Ovary (tissue), 9 donors: ENCODE measurements around the gene KDM1A. TPM values are rescaled to one million over a fixed set of nuclear protein-coding genes. Genes with fewer than 3 reads are reported as not detected.

Source experiments
- DNase-seq, 5 donors: peaks; one replicate each; pipeline ENCODE4 v3.0.0-alpha.2; 2019 to 2020
- H3K27ac ChIP-seq, 2 donors: fragments of 200-600 bp; one replicate each; pipeline versions ENCODE4 v1.5.1 to v1.8.0; 2019 to 2022
- H3K27me3 ChIP-seq: fragments of 200-600 bp; one replicate; pipeline ENCODE4 v1.8.0; 2022
- H3K36me3 ChIP-seq: fragments of 200-600 bp; sonication (generic); one replicate; pipeline ENCODE4 v1.5.1; 2019
- H3K4me1 ChIP-seq: one replicate; pipeline ENCODE4 v1.8.1; 2013; ENCODE audit warnings: mild to moderate bottlenecking, moderate library complexity; ENCODE audit not compliant: insufficient read depth
- H3K4me3 ChIP-seq: fragments of 200-600 bp; sonication (generic); one replicate; pipeline ENCODE4 v1.5.1; 2017
- H3K9me3 ChIP-seq, 2 donors: fragments of 200-600 bp in 1 of 2; sonication (generic) in 1 of 2; one replicate each; pipeline versions ENCODE4 v1.5.1 to v1.8.1; 2013 to 2019; ENCODE audit warnings: mild to moderate bottlenecking in 1 of 2, moderate library complexity in 1 of 2
- EP300 ChIP-seq: sonication (generic); formaldehyde crosslinking; IDR thresholded peaks from one replicate; pipeline ENCODE4 v1.6.1; 2017; ENCODE audit warnings: antibody characterized with exemption
- POLR2A ChIP-seq: fragments of 450-650 bp; IDR thresholded peaks from one replicate; pipeline ENCODE4 v1.6.1; 2017; ENCODE audit warnings: antibody characterized with exemption, mild to moderate bottlenecking, moderate library complexity
- WGBS, 3 donors: extraction: QIAGEN DNeasy Blood & Tissue Kit in 1 of 3; methylation state at CpG; one replicate each; pipeline versions ENCODE4 v1.1.5 to v1.1.7; 2013 to 2017; 5-methylcytosine and 5-hydroxymethylcytosine counted together
- intact Hi-C, 4 donors: fragments of 100-400 bp; cut with DNase I; formaldehyde crosslinking; loops; one replicate each; pipeline versions ENCODE4 v1.11.0 to v1.15.1; 2022 to 2023
- polyA plus RNA-seq, 2 donors: library from polyadenylated mRNA; stranded (reverse); fragments of 200-250 nt in 1 of 2; fragments of 350-450 nt in 1 of 2; fragmentation: Illumina TruSeq in 1 of 2; extraction: RNeasy Lipid Tissue Mini Kit (QIAGEN cat#74804) in 1 of 2; gene quantifications; one replicate each; pipeline ENCODE4 v1.2.3, GENCODE V29; 2013 to 2014
- total RNA-seq, 7 donors: library from RNA; depleted of rRNA in 2 of 7; stranded (reverse); fragments of >200 nt in 2 of 7; fragmentation: NEBNext Ultra II Directional in 3 of 7; extraction: Animal tissue kit (Norgen Biotek cat#: 25700) in 3 of 7; gene quantifications; one replicate each; pipeline versions ENCODE4 v1.1.0 to v1.2.4, GENCODE V29; 2016 to 2023
- TF ChIP-seq, protein P1 (sequence below), 3 donors: fragments of 450-650 bp in 2 of 3; fragments of 200-600 bp in 1 of 3; IDR thresholded peaks; one replicate each; pipeline versions ENCODE4 v1.5.1 to v1.8.0; 2016 to 2022; ENCODE audit warnings: antibody characterized with exemption in 3 of 3, mild to moderate bottlenecking in 1 of 3
- donor health status: DM: no; HTN: no; CAD: no; lungs with moderate emphysema.
- donor health status: DM: no; HTN: no; CAD: no.
- donor health status: Bipolar disorder and iron deficiency.
- donor health status: DM: yes; HTN: yes; CAD: no.
- donor health status: DM: no; HTN: no; CAD: no.
- donor health status: DM: yes; HTN: yes; CAD: no.

Gene KDM1A
- total and polyA plus RNA-seq, 9 donors = 45.7 to 76.1 (median 65.7) TPM

DNA sequence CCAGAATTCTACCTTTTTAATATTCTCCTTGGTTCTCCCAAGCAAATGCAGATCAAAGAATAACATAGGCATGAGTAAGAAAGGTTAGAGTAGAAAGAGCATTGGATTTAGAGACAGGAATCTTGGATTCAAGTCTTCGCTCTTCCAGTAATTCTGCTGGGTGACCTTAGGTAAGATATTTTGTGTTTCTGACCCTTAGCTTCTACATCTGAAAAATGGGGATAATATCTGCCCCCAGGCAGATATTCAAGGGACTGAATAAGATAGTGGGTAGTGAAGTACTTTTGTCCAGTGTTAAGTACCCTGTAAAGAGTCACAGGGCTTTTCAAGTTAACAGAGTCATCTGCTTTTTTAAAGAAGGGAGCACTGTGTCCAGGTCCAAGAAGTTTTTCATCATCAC, 70.8 kb downstream of the KDM1A start:
- no peak for TF ChIP-seq POLR2A
- no peak for TF ChIP-seq EP300
- TF ChIP-seq, protein P1, sequence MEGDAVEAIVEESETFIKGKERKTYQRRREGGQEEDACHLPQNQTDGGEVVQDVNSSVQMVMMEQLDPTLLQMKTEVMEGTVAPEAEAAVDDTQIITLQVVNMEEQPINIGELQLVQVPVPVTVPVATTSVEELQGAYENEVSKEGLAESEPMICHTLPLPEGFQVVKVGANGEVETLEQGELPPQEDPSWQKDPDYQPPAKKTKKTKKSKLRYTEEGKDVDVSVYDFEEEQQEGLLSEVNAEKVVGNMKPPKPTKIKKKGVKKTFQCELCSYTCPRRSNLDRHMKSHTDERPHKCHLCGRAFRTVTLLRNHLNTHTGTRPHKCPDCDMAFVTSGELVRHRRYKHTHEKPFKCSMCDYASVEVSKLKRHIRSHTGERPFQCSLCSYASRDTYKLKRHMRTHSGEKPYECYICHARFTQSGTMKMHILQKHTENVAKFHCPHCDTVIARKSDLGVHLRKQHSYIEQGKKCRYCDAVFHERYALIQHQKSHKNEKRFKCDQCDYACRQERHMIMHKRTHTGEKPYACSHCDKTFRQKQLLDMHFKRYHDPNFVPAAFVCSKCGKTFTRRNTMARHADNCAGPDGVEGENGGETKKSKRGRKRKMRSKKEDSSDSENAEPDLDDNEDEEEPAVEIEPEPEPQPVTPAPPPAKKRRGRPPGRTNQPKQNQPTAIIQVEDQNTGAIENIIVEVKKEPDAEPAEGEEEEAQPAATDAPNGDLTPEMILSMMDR (IDR thresholded peaks at IDR 0.05) = no peak
- no peak overlapping the region for H3K27ac ChIP-seq
- H3K27me3 ChIP-seq = no peaks in the 10 kb centered on the region
- intact Hi-C loops = loop anchor here in 1 of 4 donors (10.0 kb wide), 1 partner anchor 545 kb away; no protein-coding TSS in a partner anchor
- WGBS, 3 donors = 99 to 100% (median 100%) methylated on average over 1 of the region's 1 CpG
- no peaks in the 10 kb centered on the region for H3K4me1 ChIP-seq
- H3K9me3 ChIP-seq = no peaks in the 10 kb centered on the region
- no peak overlapping the region for H3K4me3 ChIP-seq
- no peak for DNase-seq
- no peaks in the 10 kb centered on the region for H3K36me3 ChIP-seq

DNA sequence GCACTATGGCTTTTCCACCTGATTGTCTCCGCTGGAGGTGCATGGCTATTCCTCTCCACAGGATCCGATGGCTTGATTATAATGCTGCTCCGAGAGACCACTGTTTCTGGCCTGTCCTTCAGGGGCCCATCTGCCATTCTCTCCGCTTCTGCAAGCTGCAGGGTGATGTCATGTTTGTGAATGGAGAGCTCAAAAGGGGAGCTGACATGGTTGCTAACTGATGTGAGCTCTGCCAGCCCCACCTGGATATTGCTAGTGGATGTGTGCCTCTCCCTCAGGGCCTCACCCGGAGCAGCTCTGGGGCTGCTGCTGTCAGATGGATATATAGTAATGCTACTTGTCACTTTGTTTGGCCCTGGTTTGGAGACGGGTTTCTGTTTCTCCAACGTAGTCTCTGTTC, 72.3 kb downstream of the KDM1A start:
- H3K27ac ChIP-seq = no peak overlapping the region
- H3K9me3 ChIP-seq = no peaks in the 10 kb centered on the region
- no peaks in the 10 kb centered on the region for H3K36me3 ChIP-seq
- DNase-seq = no peak
- no peaks in the 10 kb centered on the region for H3K27me3 ChIP-seq
- TF ChIP-seq EP300 = no peak
- TF ChIP-seq, protein P1 (IDR thresholded peaks at IDR 0.05) = no peak
- TF ChIP-seq POLR2A = no peak
- H3K4me3 ChIP-seq = no peak overlapping the region
- H3K4me1 ChIP-seq = no peaks in the 10 kb centered on the region
- intact Hi-C loops = loop anchor here in 1 of 4 donors (10.0 kb wide), 1 partner anchor 543 kb away; no protein-coding TSS in a partner anchor
- WGBS, 3 donors = 91 to 93% (median 93%) methylated on average over 7 of the region's 7 CpGs

DNA sequence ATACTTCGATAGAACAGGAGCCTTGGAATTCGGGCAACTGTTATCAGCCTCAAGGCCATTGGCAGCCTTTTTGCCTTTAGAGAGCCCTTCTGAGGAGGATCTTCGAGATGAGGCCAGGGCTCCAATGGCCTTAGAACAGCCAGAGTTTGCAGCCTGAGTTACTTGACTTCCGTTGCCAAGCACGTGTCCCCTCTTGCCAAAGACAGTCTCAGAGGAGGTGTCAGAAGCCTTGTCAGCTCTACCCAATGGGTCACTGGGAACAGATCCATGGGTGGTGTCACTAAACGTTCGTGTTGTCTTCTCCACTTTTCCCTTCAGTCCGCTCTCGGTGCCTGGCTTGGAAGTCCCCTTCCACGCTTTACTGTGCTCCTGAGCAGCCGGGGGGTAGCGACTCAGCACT, 73.2 kb downstream of the KDM1A start:
- intact Hi-C loops = loop anchor here in 1 of 4 donors (10.0 kb wide), 1 partner anchor 542 kb away; no protein-coding TSS in a partner anchor
- H3K36me3 ChIP-seq = no peaks in the 10 kb centered on the region
- H3K27ac ChIP-seq = no peak overlapping the region
- 74 to 83% (median 82%) methylated on average over 12 of the region's 12 CpGs for WGBS, 3 donors
- H3K27me3 ChIP-seq = no peaks in the 10 kb centered on the region
- no peaks in the 10 kb centered on the region for H3K9me3 ChIP-seq
- no peaks in the 10 kb centered on the region for H3K4me1 ChIP-seq
- DNase-seq = no peak
- TF ChIP-seq POLR2A = no peak
- H3K4me3 ChIP-seq = no peak overlapping the region

DNA sequence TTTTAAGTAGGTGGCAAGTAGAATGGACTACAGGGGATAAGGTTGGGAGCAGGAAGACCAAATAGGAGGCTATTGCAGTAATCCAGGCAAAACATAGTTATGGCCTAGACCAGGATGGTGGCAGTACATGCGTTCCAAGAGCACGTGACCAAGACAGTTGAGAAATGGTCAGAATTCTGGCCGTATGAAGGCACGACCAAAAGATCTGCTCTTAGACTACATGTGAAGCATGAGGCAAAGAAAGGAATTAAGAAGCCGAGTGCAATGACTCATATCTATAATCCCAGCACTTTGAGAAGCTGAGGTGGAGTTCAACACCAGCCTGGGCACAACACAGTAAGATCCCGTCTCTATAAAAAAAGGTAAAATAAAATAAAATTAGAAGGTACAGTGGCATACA, 78.0 kb downstream of the KDM1A start:
- intact Hi-C loops = loop anchor here in 3 of 4 donors (5.0 to 10.0 kb wide), 2 partner anchors 90 to 537 kb away; no protein-coding TSS in a partner anchor
- no peak overlapping the region for H3K27ac ChIP-seq
- H3K27me3 ChIP-seq = no peaks in the 10 kb centered on the region
- TF ChIP-seq POLR2A = no peak
- TF ChIP-seq EP300 = no peak
- TF ChIP-seq, protein P1 (IDR thresholded peaks at IDR 0.05) = no peak
- H3K36me3 ChIP-seq = no peaks in the 10 kb centered on the region
- WGBS, 3 donors = 86 to 88% (median 86%) methylated on average over 6 of the region's 6 CpGs
- no peak overlapping the region for H3K4me3 ChIP-seq
- peaks cover 7% of the 10 kb centered on the region for H3K4me1 ChIP-seq
- no peaks in the 10 kb centered on the region for H3K9me3 ChIP-seq
- DNase-seq = no peak

DNA sequence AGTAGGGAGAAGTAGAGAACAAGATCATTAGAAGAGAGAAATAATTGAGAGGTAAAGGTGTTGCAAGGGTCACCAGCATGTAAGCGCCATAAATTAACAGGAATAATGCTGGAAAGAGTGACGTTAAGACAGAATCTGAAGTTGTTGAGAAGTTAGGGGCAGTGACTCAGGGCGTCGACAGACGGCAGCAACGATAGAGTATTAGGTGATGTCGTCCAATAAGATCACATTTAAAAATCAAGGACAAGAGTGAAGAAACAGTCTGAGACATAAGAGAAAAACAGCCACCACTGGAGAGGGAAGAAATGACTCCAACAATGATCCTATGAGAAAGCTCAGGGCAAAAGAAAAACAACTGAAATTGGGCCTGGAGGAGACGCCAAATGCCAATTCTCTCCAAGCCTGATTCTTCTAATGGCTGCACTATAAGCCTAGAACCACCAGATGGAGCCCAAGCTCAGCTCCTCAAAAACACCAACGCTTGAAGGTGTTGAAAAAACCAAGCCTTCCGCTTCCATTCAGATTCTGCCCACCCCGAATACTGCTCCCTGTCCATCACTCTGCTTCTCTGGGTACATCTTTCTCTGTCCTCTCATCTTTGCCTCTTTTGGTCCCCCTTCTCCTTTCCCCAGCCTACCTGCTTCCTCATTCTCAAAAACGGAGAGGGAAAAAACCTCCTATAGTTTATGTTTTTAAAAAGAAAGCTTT, 79.3 kb downstream of the KDM1A start:
- no peaks in the 10 kb centered on the region for H3K9me3 ChIP-seq
- TF ChIP-seq POLR2A = no peak
- TF ChIP-seq, protein P1 (IDR thresholded peaks at IDR 0.05) = peak; percentile 87 to 95 (median 93)
- H3K4me1 ChIP-seq = peaks cover 11% of the 10 kb centered on the region
- H3K27me3 ChIP-seq = no peaks in the 10 kb centered on the region
- no peak overlapping the region for H3K4me3 ChIP-seq
- peak; percentile 43 to 76 (median 59) for DNase-seq
- WGBS, 3 donors = 37 to 39% (median 38%) methylated on average over 12 of the region's 12 CpGs
- intact Hi-C loops = loop anchor here (2.0 to 10.0 kb wide), 3 partner anchors 86 to 536 kb away; no protein-coding TSS in a partner anchor
- no peaks in the 10 kb centered on the region for H3K36me3 ChIP-seq
- H3K27ac ChIP-seq = no peak overlapping the region
